ENCODE data around the gene SRGAP2B.
A peak's percentile ranks its signal among the peaks of the same experiment; 100 is the strongest.
"Not testable (repeated sequence)": the region's sequence is repeated elsewhere in the genome, so short reads cannot be mapped to it uniquely, and the experiment has no call there.

Gene SRGAP2B

DNA sequence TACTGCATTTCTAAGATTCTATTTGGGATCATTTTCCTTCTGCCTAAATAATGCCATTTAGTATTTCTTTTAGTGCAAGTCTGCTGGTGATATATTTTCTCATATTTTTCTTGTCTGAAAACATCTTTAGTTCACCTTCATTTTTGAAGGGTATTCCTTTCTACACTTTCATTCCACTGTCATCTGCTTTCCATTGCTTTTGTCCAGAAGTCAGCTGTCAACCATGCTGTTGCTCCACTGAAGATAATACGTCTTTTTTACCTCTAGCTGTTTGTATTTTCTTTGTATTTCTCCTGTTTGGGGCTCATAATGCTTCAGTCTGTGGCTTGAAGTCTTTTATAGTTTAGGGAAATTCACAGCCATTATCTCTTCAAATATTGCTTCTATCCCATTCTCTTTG, 167.8 kb downstream of the SRGAP2B start:
- H3K27me3 Mint-ChIP-seq; H3K36me3 Mint-ChIP-seq (ENCODE audit: low read depth); H3K4me3 Mint-ChIP-seq; H3K27ac Mint-ChIP-seq; H3K4me1 Mint-ChIP-seq (ENCODE audit: low read depth); H3K9me3 Mint-ChIP-seq: not testable (repeated sequence)

DNA sequence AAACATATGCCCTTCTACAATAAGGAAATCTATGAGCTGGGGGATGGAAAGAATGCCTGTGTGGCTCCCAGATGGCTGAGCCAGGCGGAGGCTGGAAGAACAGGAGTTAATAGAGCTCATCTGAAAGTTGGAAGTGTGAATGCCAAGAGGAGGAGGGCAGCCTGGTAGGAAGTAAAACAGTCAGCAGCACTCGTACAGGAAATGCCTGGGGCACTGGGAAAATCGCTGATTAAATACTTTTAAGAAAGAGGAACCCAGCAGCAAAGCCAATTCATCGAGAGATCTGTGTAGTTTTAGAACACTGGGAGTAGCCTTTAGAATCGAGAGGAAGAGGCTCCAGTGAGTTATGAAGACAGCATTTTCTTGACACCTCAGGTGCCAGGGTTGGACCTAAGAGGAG, 171.5 kb downstream of the SRGAP2B start:
- not testable (repeated sequence) for H3K4me3 Mint-ChIP-seq; H3K4me1 Mint-ChIP-seq (ENCODE audit: low read depth); H3K36me3 Mint-ChIP-seq (ENCODE audit: low read depth); H3K9me3 Mint-ChIP-seq; H3K27ac Mint-ChIP-seq; H3K27me3 Mint-ChIP-seq

- not testable (repeated sequence) for H3K4me3 Mint-ChIP-seq; H3K36me3 Mint-ChIP-seq (ENCODE audit: low read depth); H3K4me1 Mint-ChIP-seq (ENCODE audit: low read depth); H3K9me3 Mint-ChIP-seq; H3K27ac Mint-ChIP-seq; H3K27me3 Mint-ChIP-seq
Measured at GRCh38 chr1:144922785-144923184, 172.3 kb downstream of the SRGAP2B start.

DNA sequence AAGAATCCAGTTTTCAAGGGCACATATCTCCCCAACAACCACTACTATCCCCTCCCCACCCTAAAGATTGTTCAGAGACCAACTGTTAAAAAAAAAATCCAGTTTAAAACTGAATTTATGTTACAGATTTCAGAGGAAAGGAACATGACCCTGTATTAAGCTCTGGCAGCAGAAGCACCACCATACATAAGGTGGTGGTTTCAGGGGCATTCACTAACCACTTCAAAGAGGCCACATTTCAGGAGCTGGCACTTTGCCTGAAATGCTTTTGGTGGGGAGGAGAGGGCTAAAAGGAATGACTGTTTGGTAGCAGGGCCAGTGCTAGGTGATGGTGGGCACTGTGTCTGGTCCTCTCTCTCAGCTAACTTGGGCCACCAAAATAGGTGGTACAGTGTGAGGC, 176.0 kb downstream of the SRGAP2B start:
- H3K27me3 Mint-ChIP-seq; H3K9me3 Mint-ChIP-seq; H3K4me3 Mint-ChIP-seq; H3K36me3 Mint-ChIP-seq (ENCODE audit: low read depth); H3K27ac Mint-ChIP-seq; H3K4me1 Mint-ChIP-seq (ENCODE audit: low read depth): not testable (repeated sequence)

GRCh38 chr1:144918027-144918603, 177.0 kb downstream of the SRGAP2B start:
- not testable (repeated sequence) for H3K27me3 Mint-ChIP-seq; H3K9me3 Mint-ChIP-seq; H3K4me1 Mint-ChIP-seq (ENCODE audit: low read depth); H3K4me3 Mint-ChIP-seq; H3K36me3 Mint-ChIP-seq (ENCODE audit: low read depth)
- peak overlapping the region; percentile 72 for H3K27ac Mint-ChIP-seq

- not testable (repeated sequence) for H3K27ac Mint-ChIP-seq; H3K4me1 Mint-ChIP-seq (ENCODE audit: low read depth)
Measured at GRCh38 chr1:144917154-144918026, 177.7 kb downstream of the SRGAP2B start.

GRCh38 chr1:144913977-144914734, 181.0 kb downstream of the SRGAP2B start:
- H3K27ac Mint-ChIP-seq; H3K36me3 Mint-ChIP-seq (ENCODE audit: low read depth); H3K4me3 Mint-ChIP-seq; H3K4me1 Mint-ChIP-seq (ENCODE audit: low read depth); H3K9me3 Mint-ChIP-seq; H3K27me3 Mint-ChIP-seq: not testable (repeated sequence)

More at GRCh38 chr1:144917154-144918026, 177.7 kb downstream of the SRGAP2B start:
- H3K36me3 Mint-ChIP-seq (ENCODE audit: low read depth); H3K27me3 Mint-ChIP-seq; H3K4me3 Mint-ChIP-seq; H3K9me3 Mint-ChIP-seq: not testable (repeated sequence)

DNA sequence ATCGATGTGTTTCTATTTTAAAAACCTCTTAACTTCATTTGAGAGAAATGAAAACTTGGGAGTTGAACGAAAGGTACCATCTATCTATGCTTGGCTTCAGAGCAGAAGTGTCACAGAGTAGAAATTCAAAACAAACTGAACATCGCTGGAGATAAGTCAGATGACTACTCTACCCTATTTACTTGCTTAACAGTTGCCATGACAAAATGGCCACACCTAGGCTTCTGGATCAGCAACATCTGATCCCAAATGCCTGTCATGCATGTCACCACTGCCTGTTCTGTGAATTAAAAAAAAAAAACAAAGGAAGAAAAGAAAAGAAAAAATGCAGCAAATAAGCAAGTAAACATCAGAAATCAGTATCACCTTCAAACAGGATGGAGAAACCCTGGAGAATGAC, 181.7 kb downstream of the SRGAP2B start:
- not testable (repeated sequence) for H3K4me1 Mint-ChIP-seq (ENCODE audit: low read depth); H3K9me3 Mint-ChIP-seq; H3K27me3 Mint-ChIP-seq; H3K36me3 Mint-ChIP-seq (ENCODE audit: low read depth); H3K27ac Mint-ChIP-seq; H3K4me3 Mint-ChIP-seq

DNA sequence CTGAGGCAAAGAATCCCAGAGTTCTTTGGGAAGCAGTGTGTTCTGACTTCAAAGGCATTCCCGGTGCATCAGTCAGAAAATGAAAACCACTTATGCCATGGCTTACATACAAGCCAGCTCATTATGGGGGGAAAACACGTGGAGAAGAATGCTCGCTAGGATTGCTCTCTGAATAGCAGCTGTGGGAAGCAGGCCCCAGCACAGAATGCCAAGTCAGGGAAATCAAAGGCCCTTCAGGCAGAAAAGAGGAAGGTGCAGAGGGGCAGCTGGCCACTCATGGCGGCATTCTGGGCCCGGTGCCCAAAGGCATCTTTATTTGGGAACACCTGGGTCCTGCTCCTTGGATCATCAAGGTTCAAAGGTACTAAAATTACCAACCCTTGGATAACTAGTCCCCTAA, 184.4 kb downstream of the SRGAP2B start:
- H3K4me3 Mint-ChIP-seq; H3K27ac Mint-ChIP-seq; H3K9me3 Mint-ChIP-seq; H3K4me1 Mint-ChIP-seq (ENCODE audit: low read depth); H3K27me3 Mint-ChIP-seq; H3K36me3 Mint-ChIP-seq (ENCODE audit: low read depth): not testable (repeated sequence)

DNA sequence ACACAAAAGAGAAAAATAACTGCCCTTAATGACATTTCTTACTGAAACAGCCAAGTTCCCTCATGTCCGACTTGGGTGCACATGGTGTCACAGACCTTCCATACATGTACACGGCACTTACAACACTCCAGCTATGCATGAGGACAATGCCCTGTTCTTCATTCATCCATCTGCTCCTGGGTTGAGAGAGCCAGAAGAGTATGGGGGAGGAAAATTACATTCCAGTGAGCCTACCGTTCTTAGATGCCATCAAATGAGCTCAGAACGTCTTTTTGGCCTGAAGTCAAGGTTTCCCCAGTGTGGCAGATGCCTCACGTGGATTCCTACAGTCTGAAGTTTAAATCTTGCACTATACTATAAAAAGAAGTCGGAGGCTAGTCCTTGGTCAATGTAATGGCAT, 194.3 kb downstream of the SRGAP2B start:
- H3K36me3 Mint-ChIP-seq (ENCODE audit: low read depth); H3K4me1 Mint-ChIP-seq (ENCODE audit: low read depth); H3K9me3 Mint-ChIP-seq; H3K27ac Mint-ChIP-seq; H3K27me3 Mint-ChIP-seq; H3K4me3 Mint-ChIP-seq: not testable (repeated sequence)

- H3K27ac Mint-ChIP-seq; H3K9me3 Mint-ChIP-seq; H3K27me3 Mint-ChIP-seq; H3K36me3 Mint-ChIP-seq (ENCODE audit: low read depth); H3K4me1 Mint-ChIP-seq (ENCODE audit: low read depth); H3K4me3 Mint-ChIP-seq: not testable (repeated sequence)
Measured at GRCh38 chr1:144894454-144895201, 200.5 kb downstream of the SRGAP2B start.

GRCh38 chr1:144893710-144894438, 201.3 kb downstream of the SRGAP2B start:
- not testable (repeated sequence) for H3K4me3 Mint-ChIP-seq; H3K9me3 Mint-ChIP-seq; H3K4me1 Mint-ChIP-seq (ENCODE audit: low read depth); H3K36me3 Mint-ChIP-seq (ENCODE audit: low read depth); H3K27me3 Mint-ChIP-seq; H3K27ac Mint-ChIP-seq

GRCh38 chr1:144893062-144893461, 202.1 kb downstream of the SRGAP2B start:
- H3K9me3 Mint-ChIP-seq; H3K27me3 Mint-ChIP-seq; H3K4me3 Mint-ChIP-seq; H3K36me3 Mint-ChIP-seq (ENCODE audit: low read depth); H3K4me1 Mint-ChIP-seq (ENCODE audit: low read depth); H3K27ac Mint-ChIP-seq: not testable (repeated sequence)

GRCh38 chr1:144889450-144890115, 205.5 kb downstream of the SRGAP2B start:
- H3K27ac Mint-ChIP-seq; H3K36me3 Mint-ChIP-seq (ENCODE audit: low read depth); H3K4me3 Mint-ChIP-seq; H3K9me3 Mint-ChIP-seq; H3K4me1 Mint-ChIP-seq (ENCODE audit: low read depth); H3K27me3 Mint-ChIP-seq: not testable (repeated sequence)

Data from stimulated activated naive CD8-positive, alpha-beta T cell treated with anti-CD3 and anti-CD28 coated beads, Interleukin-15, Interleukin-2, amounts not matched to agents 100 ng/mL and 50 ng/mL, for 24 hours (primary cell).